ENCODE measurements around the gene UBE2D3.

- TF ChIP-seq BHLHE40 (IDR thresholded peaks at IDR 0.05; ENCODE audit: borderline replicate concordance) (no peak), HDGF (IDR thresholded peaks at IDR 0.05; ENCODE audit: borderline replicate concordance) (no peak), SP1 (IDR thresholded peaks at IDR 0.05) (no peak), TARDBP (IDR thresholded peaks at IDR 0.05) (no peak), PKNOX1 (IDR thresholded peaks at IDR 0.05) (no peak), ELF4 (IDR thresholded peaks at IDR 0.05) (no peak), FOXM1 (IDR thresholded peaks at IDR 0.05; ENCODE audit: borderline replicate concordance) (no peak), NFRKB (IDR thresholded peaks at IDR 0.05) (no peak)
These were observed 65.4 kb downstream of the UBE2D3 start for GRCh38 chr4:102761906-102762305.

Data from HEK293T (cell line).